MCF 10A (cell line): ENCODE measurements around the gene MPV17. TPM values are rescaled to one million over a fixed set of nuclear protein-coding genes. Genes with fewer than 3 reads are reported as not detected.

Experiments used
- BruUV-seq: library from RNA; stranded (reverse); fragments of 400-500 nt; replicated peaks from 2 replicates; lab custom pipeline; 2021; lab: Mats Ljungman, UMichigan
- CTCF ChIA-PET: fragments of 300-600 bp; sonication (Branson Sonifier 250); formaldehyde crosslinking; extraction: SDS; loops from one replicate; lab custom pipeline; 2021; ENCODE audit warnings: antibody characterized with exemption, inconsistent platforms; lab: Yijun Ruan, JAX
- POLR2A ChIA-PET: fragments of 300-600, 350-650 bp; sonication (Branson Sonifier 250); formaldehyde crosslinking; extraction: SDS; loops from one replicate; lab custom pipeline; 2020; ENCODE audit warnings: antibody characterized with exemption, inconsistent platforms; lab: Yijun Ruan, JAX
- DNase-seq: peaks from one replicate; pipeline ENCODE4 v3.0.0-alpha.2; 2018; ENCODE audit not compliant: unreplicated experiment
- H3K27ac Mint-ChIP-seq: one replicate; pipeline ENCODE4 v1.8.0; 2022; ENCODE audit warnings: mild to moderate bottlenecking, low read depth, mixed read lengths; ENCODE audit not compliant: unreplicated experiment
- H3K27me3 Mint-ChIP-seq: one replicate; pipeline ENCODE4 v1.8.0; 2022; ENCODE audit warnings: mixed read lengths; ENCODE audit not compliant: insufficient read depth, unreplicated experiment
- H3K36me3 Mint-ChIP-seq: one replicate; pipeline ENCODE4 v1.8.0; 2022; ENCODE audit warnings: mild to moderate bottlenecking, moderate library complexity, mixed read lengths; ENCODE audit not compliant: insufficient read depth, unreplicated experiment
- H3K4me1 Mint-ChIP-seq: one replicate; pipeline ENCODE4 v1.8.0; 2022; ENCODE audit warnings: mixed read lengths; ENCODE audit not compliant: insufficient read depth, unreplicated experiment
- H3K4me3 Mint-ChIP-seq: one replicate; pipeline ENCODE4 v1.8.0; 2022; ENCODE audit warnings: mild to moderate bottlenecking, moderate library complexity, mixed read lengths; ENCODE audit not compliant: unreplicated experiment
- H3K9me3 Mint-ChIP-seq: one replicate; pipeline ENCODE4 v1.8.0; 2022; ENCODE audit warnings: mixed read lengths; ENCODE audit not compliant: unreplicated experiment
- intact Hi-C: fragments of 100-400 bp; cut with micrococcal nuclease; formaldehyde crosslinking; loops from 2 replicates; pipeline ENCODE4 v1.14.1; 2022
- total RNA-seq: library from RNA; stranded (reverse); gene quantifications from 2 replicates; pipeline ENCODE4 v1.2.3, GENCODE V29; 2022
- TF ChIP-seq, protein P1 (sequence below): fragments of 200-600 bp; IDR thresholded peaks from one replicate; pipeline ENCODE4 v1.8.0; 2022; ENCODE audit warnings: antibody characterized with exemption, mild to moderate bottlenecking; ENCODE audit not compliant: unreplicated experiment

MPV17 gene
- total RNA-seq, 1 experiment from 2014 or later, result 114 TPM

- H3K27ac Mint-ChIP-seq, result peak overlapping the region; percentile 81
- ChIA-PET CTCF (interaction anchor here (0.6 to 5.7 kb wide), 15 partner anchors 9 to 941 kb away, joined by 3 to 47 read pairs (median 4); partner anchors contain the start of genes GTF3C2 and MPV17), POLR2A (interaction anchor here (0.6 to 7.8 kb wide), 21 partner anchors 9 to 1076 kb away, joined by 3 to 148 read pairs (median 5); partner anchors contain the start of genes CCDC121, GPN1, GTF3C2 and KHK)
- no peaks in the 10 kb centered on the region for H3K9me3 Mint-ChIP-seq
- H3K4me3 Mint-ChIP-seq, result peak overlapping the region; percentile 86
- BruUV-seq, result TSS peak; percentile 43
- H3K36me3 Mint-ChIP-seq, result peaks cover 64% of the 10 kb centered on the region
- intact Hi-C loops, result loop anchor here (1.0 kb wide), 3 partner anchors 11 to 48 kb away; partner anchors contain the start of gene ZNF513
- H3K4me1 Mint-ChIP-seq, result peaks cover 21% of the 10 kb centered on the region
- TF ChIP-seq, protein P1, sequence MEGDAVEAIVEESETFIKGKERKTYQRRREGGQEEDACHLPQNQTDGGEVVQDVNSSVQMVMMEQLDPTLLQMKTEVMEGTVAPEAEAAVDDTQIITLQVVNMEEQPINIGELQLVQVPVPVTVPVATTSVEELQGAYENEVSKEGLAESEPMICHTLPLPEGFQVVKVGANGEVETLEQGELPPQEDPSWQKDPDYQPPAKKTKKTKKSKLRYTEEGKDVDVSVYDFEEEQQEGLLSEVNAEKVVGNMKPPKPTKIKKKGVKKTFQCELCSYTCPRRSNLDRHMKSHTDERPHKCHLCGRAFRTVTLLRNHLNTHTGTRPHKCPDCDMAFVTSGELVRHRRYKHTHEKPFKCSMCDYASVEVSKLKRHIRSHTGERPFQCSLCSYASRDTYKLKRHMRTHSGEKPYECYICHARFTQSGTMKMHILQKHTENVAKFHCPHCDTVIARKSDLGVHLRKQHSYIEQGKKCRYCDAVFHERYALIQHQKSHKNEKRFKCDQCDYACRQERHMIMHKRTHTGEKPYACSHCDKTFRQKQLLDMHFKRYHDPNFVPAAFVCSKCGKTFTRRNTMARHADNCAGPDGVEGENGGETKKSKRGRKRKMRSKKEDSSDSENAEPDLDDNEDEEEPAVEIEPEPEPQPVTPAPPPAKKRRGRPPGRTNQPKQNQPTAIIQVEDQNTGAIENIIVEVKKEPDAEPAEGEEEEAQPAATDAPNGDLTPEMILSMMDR, result no peak
- no peaks in the 10 kb centered on the region for H3K27me3 Mint-ChIP-seq
- peak; percentile 64 for DNase-seq
Measured at GRCh38 chr2:27369471-27370025, 46.7 kb upstream of the MPV17 start.

- BruUV-seq, result no TSS peak
- peaks cover 73% of the 10 kb centered on the region for H3K36me3 Mint-ChIP-seq
Measured at GRCh38 chr2:27363933-27364332, 41.0 kb upstream of the MPV17 start.

DNA sequence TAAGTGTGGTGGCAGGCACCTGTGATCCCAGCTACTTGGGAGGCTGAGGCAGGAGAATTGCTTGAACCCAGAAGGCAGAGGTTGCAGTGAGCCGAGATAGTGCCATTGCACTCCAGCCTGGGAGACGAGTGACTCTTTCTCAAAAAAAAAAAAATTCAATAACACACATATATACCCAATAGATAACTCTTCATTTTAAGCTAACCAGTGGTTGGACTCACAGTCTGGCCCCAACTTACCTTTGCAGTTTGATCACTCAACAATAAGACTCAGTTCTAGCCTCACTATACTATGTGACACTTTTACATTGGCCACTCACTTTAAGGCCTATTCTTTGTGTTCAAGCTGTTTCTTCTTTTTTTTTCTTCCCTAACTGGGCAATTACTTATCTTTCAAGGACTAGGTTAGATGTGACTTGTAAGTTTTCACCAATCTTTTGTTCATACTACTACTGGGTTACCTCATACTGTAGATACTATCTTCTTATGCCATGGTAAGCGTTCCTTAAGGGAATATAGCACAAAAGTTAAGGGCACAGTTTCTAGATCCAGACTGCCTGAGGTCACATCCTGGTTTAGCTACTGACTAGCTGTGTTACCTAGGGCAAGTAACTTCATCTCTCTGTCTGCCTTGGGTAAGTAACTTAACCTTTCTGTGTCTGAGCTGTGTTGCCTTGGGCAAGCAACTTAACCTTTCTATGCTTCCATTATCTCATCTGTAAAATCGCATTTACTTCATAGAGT, 40.0 kb upstream of the MPV17 start:
- ChIA-PET POLR2A (interaction anchor here (0.7 to 1.5 kb wide), 7 partner anchors 9 to 85 kb away, joined by 3 to 4 read pairs (median 3); partner anchors contain the start of gene MPV17), CTCF (interaction anchor here (0.7 kb wide), 2 partner anchors 8 to 12 kb away, joined by 3 to 4 read pairs; no protein-coding TSS in a partner anchor)
- no peak overlapping the region for H3K4me3 Mint-ChIP-seq
- TF ChIP-seq, protein P1, result no peak
- H3K4me1 Mint-ChIP-seq, result peaks cover 10% of the 10 kb centered on the region
- H3K27ac Mint-ChIP-seq, result no peak overlapping the region
- BruUV-seq, result no TSS peak
- no peaks in the 10 kb centered on the region for H3K9me3 Mint-ChIP-seq
- intact Hi-C loops, result no loop called here
- peaks cover 70% of the 10 kb centered on the region for H3K36me3 Mint-ChIP-seq
- DNase-seq, result no peak
- no peaks in the 10 kb centered on the region for H3K27me3 Mint-ChIP-seq

More at GRCh38 chr2:27363933-27364332, 41.0 kb upstream of the MPV17 start:
- no peak overlapping the region for H3K27ac Mint-ChIP-seq
- TF ChIP-seq, protein P1, result no peak
- no peak for DNase-seq
- ChIA-PET CTCF (no interaction called here), POLR2A (interaction anchor here (0.6 kb wide), 1 partner anchor 41 kb away, joined by 3 read pairs; no protein-coding TSS in a partner anchor)
- H3K4me1 Mint-ChIP-seq, result peaks cover 6% of the 10 kb centered on the region
- intact Hi-C loops, result no loop called here
- no peaks in the 10 kb centered on the region for H3K27me3 Mint-ChIP-seq
- H3K9me3 Mint-ChIP-seq, result no peaks in the 10 kb centered on the region
- no peak overlapping the region for H3K4me3 Mint-ChIP-seq
